H1 (cell line): ENCODE measurements around the gene LHFPL6. TPM values are rescaled to one million over a fixed set of nuclear protein-coding genes. Genes with fewer than 3 reads are reported as not detected.
A peak's percentile ranks its signal among the peaks of the same experiment; 100 is the strongest.

ENCODE experiments used
- CTCF ChIA-PET: fragments of 300-600 bp; sonication (Branson Sonifier 250); formaldehyde crosslinking; loops from one replicate; lab custom pipeline; 2021; ENCODE audit not compliant: partially characterized antibody; lab: Charles Lee
- POLR2A ChIA-PET: fragments of 300-600 bp; sonication (Branson Sonifier 250); formaldehyde crosslinking; loops from one replicate; lab custom pipeline; 2021; ENCODE audit warnings: inconsistent platforms; ENCODE audit not compliant: partially characterized antibody; lab: Charles Lee
- DNase-seq, 2 experiments: peaks; one replicate each; pipeline versions ENCODE4 v3.0.0 to v3.0.0-alpha.2; 2010 to 2022; ENCODE audit warnings: low spot score in 2 of 2, low read depth in 1 of 2, mixed read lengths in 1 of 2
- FAIRE-seq: peaks from 2 replicates; lab custom pipeline; 2011; peaks lifted over from hg19 to GRCh38; lab: Jason Lieb, UNC
- H2AFZ ChIP-seq: 2 replicates; pipeline ENCODE4 v1.8.1; 2012; ENCODE audit warnings: low read length, inconsistent platforms
- H2AK5ac ChIP-seq: 2 replicates; pipeline ENCODE4 v1.6.1; 2013; ENCODE audit warnings: low read depth, low read length
- H2BK120ac ChIP-seq: replicated peaks from 2 replicates; pipeline ENCODE3; 2013; ENCODE audit warnings: low read depth, low read length, inconsistent platforms
- H2BK12ac ChIP-seq: 2 replicates; pipeline ENCODE4 v1.6.1; 2013; ENCODE audit warnings: low read depth, low read length
- H2BK15ac ChIP-seq: 2 replicates; pipeline ENCODE4 v1.6.1; 2013; ENCODE audit warnings: low read length
- H2BK20ac ChIP-seq: 2 replicates; pipeline ENCODE4 v1.6.1; 2013; ENCODE audit warnings: low read length
- H2BK5ac ChIP-seq: 2 replicates; pipeline ENCODE4 v1.6.1; 2013; ENCODE audit warnings: low read depth, low read length
- H3K14ac ChIP-seq: 2 replicates; pipeline ENCODE4 v1.6.1; 2013; ENCODE audit warnings: inconsistent platforms; ENCODE audit not compliant: insufficient read length
- H3K18ac ChIP-seq: 2 replicates; pipeline ENCODE4 v1.6.1; 2013; ENCODE audit warnings: low read length; ENCODE audit errors: extremely low read depth
- H3K23ac ChIP-seq: 2 replicates; pipeline ENCODE4 v1.6.1; 2013; ENCODE audit warnings: inconsistent platforms; ENCODE audit not compliant: insufficient read length
- H3K23me2 ChIP-seq: 2 replicates; pipeline ENCODE4 v1.6.1; 2013; ENCODE audit warnings: low read depth, low read length
- H3K27ac ChIP-seq: 2 replicates; pipeline ENCODE4 v1.6.1; 2011; ENCODE audit warnings: low read depth, low read length, inconsistent platforms
- H3K27me3 ChIP-seq, 4 experiments: replicated peaks in 1 of 4; 1 replicate in 1 of 4; 2 replicates in 3 of 4; pipeline versions ENCODE4 v1.6.1 to v1.8.1; 2011 to 2013; ENCODE audit warnings: low read length in 3 of 4, mild to moderate bottlenecking in 3 of 4, inconsistent platforms in 2 of 4, mixed read lengths in 2 of 4, moderate library complexity in 1 of 4; ENCODE audit not compliant: control insufficient read depth in 3 of 4, insufficient read depth in 3 of 4; ENCODE audit errors: extremely low read depth in 1 of 4
- H3K36me3 ChIP-seq, 4 experiments: 2 replicates each; pipeline versions ENCODE4 v1.6.1 to v1.8.1; 2011 to 2013; ENCODE audit warnings: mild to moderate bottlenecking in 4 of 4, low read length in 3 of 4, moderate library complexity in 2 of 4, control low read depth in 1 of 4, inconsistent platforms in 1 of 4; ENCODE audit not compliant: insufficient read depth in 4 of 4, control insufficient read depth in 2 of 4
- H3K4ac ChIP-seq: replicated peaks from 2 replicates; pipeline ENCODE3; 2013; ENCODE audit warnings: low read length, low read depth, mixed read lengths, inconsistent platforms; ENCODE audit not compliant: insufficient read length
- H3K4me1 ChIP-seq, 4 experiments: replicated peaks in 1 of 4; 1 replicate in 1 of 4; 2 replicates in 3 of 4; pipeline versions ENCODE4 v1.6.1 to v1.8.1; 2011 to 2013; ENCODE audit warnings: low read length in 3 of 4, inconsistent platforms in 2 of 4, mixed read lengths in 1 of 4; ENCODE audit not compliant: insufficient read depth in 4 of 4, control insufficient read depth in 3 of 4
- H3K4me2 ChIP-seq, 2 experiments: 2 replicates each; pipeline versions ENCODE4 v1.6.1 to v1.8.1; 2011 to 2013; ENCODE audit warnings: low read depth in 2 of 2, low read length in 2 of 2, control low read depth in 1 of 2, inconsistent platforms in 1 of 2, mild to moderate bottlenecking in 1 of 2; ENCODE audit not compliant: insufficient read depth in 1 of 2
- H3K4me3 ChIP-seq, 4 experiments: fragments of 200-600, 300-600 bp in 1 of 4; sonication (generic), shearing (Covaris generic), sonication (Bioruptor Twin) in 1 of 4; 2 replicates each; pipeline versions ENCODE4 v1.5.1 to v1.8.1; 2011 to 2016; ENCODE audit warnings: low read length in 4 of 4, low read depth in 3 of 4, control low read depth in 2 of 4, inconsistent platforms in 2 of 4, mild to moderate bottlenecking in 2 of 4, mixed read lengths in 1 of 4, moderate library complexity in 1 of 4; ENCODE audit not compliant: insufficient read depth in 2 of 4; ENCODE audit errors: extremely low read depth in 1 of 4
- H3K56ac ChIP-seq: replicated peaks from 2 replicates; pipeline ENCODE3; 2013; ENCODE audit warnings: low read depth, mild to moderate bottlenecking, mixed read lengths, low read length, inconsistent platforms; ENCODE audit not compliant: insufficient read length
- H3K79me1 ChIP-seq: 2 replicates; pipeline ENCODE4 v1.6.1; 2013; ENCODE audit warnings: low read depth, low read length, control low read depth
- H3K79me2 ChIP-seq, 2 experiments: 2 replicates each; pipeline versions ENCODE4 v1.6.1 to v1.8.1; 2012 to 2013; ENCODE audit warnings: low read length in 2 of 2, mild to moderate bottlenecking in 2 of 2, inconsistent platforms in 1 of 2; ENCODE audit not compliant: insufficient read depth in 2 of 2, control insufficient read depth in 1 of 2
- H3K9ac ChIP-seq, 4 experiments: replicated peaks in 1 of 4; 1 replicate in 1 of 4; 2 replicates in 3 of 4; pipeline versions ENCODE4 v1.6.1 to v1.8.1; 2011 to 2013; ENCODE audit warnings: low read depth in 3 of 4, low read length in 3 of 4, control low read depth in 2 of 4, mild to moderate bottlenecking in 2 of 4, moderate library complexity in 2 of 4, inconsistent platforms in 1 of 4; ENCODE audit errors: extremely low read depth in 1 of 4
- H3K9me3 ChIP-seq, 2 experiments: 2 replicates each; pipeline versions ENCODE4 v1.6.1 to v1.8.1; 2012 to 2013; ENCODE audit warnings: mild to moderate bottlenecking in 2 of 2, moderate library complexity in 2 of 2, control low read depth in 1 of 2, inconsistent platforms in 1 of 2, low read depth in 1 of 2, low read length in 1 of 2, mixed read lengths in 1 of 2; ENCODE audit not compliant: insufficient read depth in 2 of 2
- H4K20me1 ChIP-seq, 2 experiments: replicated peaks in 1 of 2; 2 replicates each; pipeline versions ENCODE3 to v1.8.1; 2011 to 2013; ENCODE audit warnings: inconsistent platforms in 2 of 2, low read length in 2 of 2, mild to moderate bottlenecking in 1 of 2; ENCODE audit not compliant: insufficient read depth in 2 of 2, control insufficient read depth in 1 of 2
- H4K5ac ChIP-seq: 2 replicates; pipeline ENCODE4 v1.6.1; 2013; ENCODE audit warnings: low read length, low read depth, mixed read lengths, inconsistent platforms; ENCODE audit not compliant: insufficient read length
- H4K8ac ChIP-seq: 2 replicates; pipeline ENCODE4 v1.8.0; 2013; ENCODE audit warnings: mild to moderate bottlenecking, moderate library complexity, low read length, inconsistent platforms; ENCODE audit not compliant: insufficient read depth; ENCODE audit errors: extremely low read depth
- H4K91ac ChIP-seq: replicated peaks from 2 replicates; pipeline ENCODE3; 2013; ENCODE audit warnings: low read length, mixed read lengths, inconsistent platforms; ENCODE audit not compliant: insufficient read length
- EZH2 ChIP-seq: fragments of 200-600 bp; sonication (generic); IDR thresholded peaks from 2 replicates; pipeline ENCODE4 v1.7.1; 2012; ENCODE audit warnings: low read depth, mild to moderate bottlenecking, moderate library complexity, low read length, inconsistent platforms; ENCODE audit not compliant: severe bottlenecking
- MAX ChIP-seq: IDR thresholded peaks from 2 replicates; pipeline ENCODE4 v1.6.1; 2012; ENCODE audit warnings: inconsistent platforms
- TAF1 ChIP-seq: IDR thresholded peaks from 2 replicates; pipeline ENCODE4 v1.6.1; 2011; ENCODE audit warnings: mild to moderate bottlenecking, low read depth, low read length
- WGBS, 2 experiments: shearing (Covaris generic) in 1 of 2; methylation state at CpG; one replicate each; pipeline versions ENCODE4 v1.1.6 to v1.1.7; 2013 to 2015; ENCODE audit warnings: low lambda C conversion rate in 2 of 2, mixed read lengths in 2 of 2, inconsistent platforms in 1 of 2, low coverage in 1 of 2, missing lambda C conversion rate in 1 of 2; ENCODE audit not compliant: insufficient replicate concordance in 2 of 2, insufficient coverage in 1 of 2, insufficient read length in 1 of 2; ENCODE audit errors: extremely low coverage in 1 of 2, missing lambda C conversion rate in 1 of 2; 5-methylcytosine and 5-hydroxymethylcytosine counted together
- polyA plus RNA-seq, 7 experiments: library from polyadenylated mRNA; depleted of rRNA in 3 of 7; stranded (reverse) in 5 of 7; unstranded in 2 of 7; fragments of >200 nt in 5 of 7; fragments of 200-250 nt in 2 of 7; gene quantifications; 1 replicate in 5 of 7; 2 replicates in 1 of 7; 4 replicates in 1 of 7; pipeline versions ENCODE4 v1.2.1 to v1.2.3, GENCODE V29; 2011 to 2013; ENCODE audit warnings: missing spikeins in 2 of 7, mixed read lengths in 2 of 7
- total RNA-seq: library from RNA; stranded (reverse); fragmentation: NEBNext Ultra II Directional; extraction: Animal tissue kit (Norgen Biotek cat#: 25700); gene quantifications from 2 replicates; pipeline ENCODE4 v1.2.1, GENCODE V29; 2021

Gene LHFPL6
- total and polyA plus RNA-seq, 2 of the 8 experiments (the other 6 are each of a cell fraction or from before 2014, with no cell fraction given), result 7.6 to 17.0 TPM

- CTCF ChIA-PET, result interaction anchor here (0.9 to 3.8 kb wide), 6 partner anchors 10 to 328 kb away, joined by 3 to 19 read pairs (median 7); no protein-coding TSS in a partner anchor
- Histone ChIP-seq H4K20me1 (no peaks in the 10 kb centered on the region), H3K79me2 (no peaks in the 10 kb centered on the region)
Measured at GRCh38 chr13:39602277-39602613, 748 bp downstream of the LHFPL6 start.

More at GRCh38 chr13:39602277-39602613, 748 bp downstream of the LHFPL6 start:
- Histone ChIP-seq H3K4me1 (peaks cover 0 to 6% (median 2%) of the 10 kb centered on the region in 4 experiments; a peak in 2 of 7 replicates), H2AK5ac (no peak overlapping the region), H3K4ac (no peak overlapping the region), H3K14ac (no peak overlapping the region), H4K5ac (no peak overlapping the region), H3K36me3 (no peaks in the 10 kb centered on the region), H2BK12ac (no peak overlapping the region), H3K23me2 (peaks cover 7% of the 10 kb centered on the region), H3K27me3 (peaks cover 0 to 8% (median 4%) of the 10 kb centered on the region in 4 experiments; a peak in 2 of 7 replicates), H3K56ac (no peak overlapping the region), H3K4me2 (peak overlapping the region; percentile 70 to 83), H3K4me3 (peak overlapping the region; percentile 42 to 88 (median 78)), H2AFZ (no peak overlapping the region), H3K27ac (no peak overlapping the region), H3K9me3 (no peaks in the 10 kb centered on the region), H2BK120ac (no peak overlapping the region), H2BK20ac (no peak overlapping the region), H3K23ac (no peak overlapping the region), H2BK15ac (0 out of 2 replicates have a peak overlapping the region, but pooled peaks have one; percentile 19), H3K18ac (peak overlapping the region; percentile 57), H2BK5ac (no peak overlapping the region; the same call in 1 of the 2 replicates), H4K8ac (peak overlapping the region; percentile 57; the same call in 1 of the 2 replicates), H3K9ac (peak overlapping the region in 2 of 4 experiments; percentile 20 to 22; a peak in 2 of 7 replicates), H3K79me1 (no peaks in the 10 kb centered on the region), H4K91ac (no peak overlapping the region)
- POLR2A ChIA-PET, result interaction anchor here (0.8 to 1.6 kb wide), 2 partner anchors 160 to 185 kb away, joined by 3 to 4 read pairs; no protein-coding TSS in a partner anchor
- no peak for DNase-seq
- TF ChIP-seq MAX (0 out of 2 replicates have a peak, but pooled peaks have one; percentile 34), EZH2 (peak; percentile 27), TAF1 (no peak)
- FAIRE-seq, result no peak
- WGBS, 2 experiments, result 4% methylated on average over 11 of the region's 11 CpGs; no CpG with 5 or more reads in 1 of the 2 experiments
